Kidney epithelial cell (primary cell): ENCODE data around the gene AFF1. TPM values are rescaled to one million over a fixed set of nuclear protein-coding genes. Genes with fewer than 3 reads are reported as not detected.

Experiments
- DNase-seq: peaks from one replicate; pipeline ENCODE4 v3.0.0-alpha.2; 2010; ENCODE audit warnings: low read depth
- H3K27me3 ChIP-seq: 2 replicates; pipeline ENCODE4 v1.6.0; 2011; ENCODE audit warnings: low read length; ENCODE audit not compliant: control insufficient read depth, insufficient read depth
- H3K36me3 ChIP-seq: 2 replicates; pipeline ENCODE4 v1.5.1; 2011; ENCODE audit warnings: low read length; ENCODE audit not compliant: control insufficient read depth, insufficient read depth
- H3K4me3 ChIP-seq: 2 replicates; pipeline ENCODE4 v1.5.1; 2011; ENCODE audit warnings: low read depth, mild to moderate bottlenecking, control low read depth, low read length
- total RNA-seq: library from RNA; depleted of rRNA; stranded (reverse); fragments of >200 nt; gene quantifications from 2 replicates; pipeline ENCODE4 v1.2.3, GENCODE V29; 2015
- TF ChIP-seq, protein P1 (sequence below): IDR thresholded peaks from 2 replicates; pipeline ENCODE4 v1.5.1; 2011; ENCODE audit warnings: mild to moderate bottlenecking, moderate library complexity, low read length, control low read depth, inconsistent platforms; ENCODE audit not compliant: insufficient read depth, poor library complexity, severe bottlenecking

Gene AFF1
- total RNA-seq, 1 donor from 2014 or later, result 16.9 TPM

- no peaks in the 10 kb centered on the region for H3K36me3 ChIP-seq
- no peak overlapping the region for H3K4me3 ChIP-seq
- TF ChIP-seq, protein P1, sequence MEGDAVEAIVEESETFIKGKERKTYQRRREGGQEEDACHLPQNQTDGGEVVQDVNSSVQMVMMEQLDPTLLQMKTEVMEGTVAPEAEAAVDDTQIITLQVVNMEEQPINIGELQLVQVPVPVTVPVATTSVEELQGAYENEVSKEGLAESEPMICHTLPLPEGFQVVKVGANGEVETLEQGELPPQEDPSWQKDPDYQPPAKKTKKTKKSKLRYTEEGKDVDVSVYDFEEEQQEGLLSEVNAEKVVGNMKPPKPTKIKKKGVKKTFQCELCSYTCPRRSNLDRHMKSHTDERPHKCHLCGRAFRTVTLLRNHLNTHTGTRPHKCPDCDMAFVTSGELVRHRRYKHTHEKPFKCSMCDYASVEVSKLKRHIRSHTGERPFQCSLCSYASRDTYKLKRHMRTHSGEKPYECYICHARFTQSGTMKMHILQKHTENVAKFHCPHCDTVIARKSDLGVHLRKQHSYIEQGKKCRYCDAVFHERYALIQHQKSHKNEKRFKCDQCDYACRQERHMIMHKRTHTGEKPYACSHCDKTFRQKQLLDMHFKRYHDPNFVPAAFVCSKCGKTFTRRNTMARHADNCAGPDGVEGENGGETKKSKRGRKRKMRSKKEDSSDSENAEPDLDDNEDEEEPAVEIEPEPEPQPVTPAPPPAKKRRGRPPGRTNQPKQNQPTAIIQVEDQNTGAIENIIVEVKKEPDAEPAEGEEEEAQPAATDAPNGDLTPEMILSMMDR, result no peak
- DNase-seq, result no peak
- H3K27me3 ChIP-seq, result no peaks in the 10 kb centered on the region
Observed at GRCh38 chr4:87087015-87087414, 152.2 kb downstream of the AFF1 start.

DNA sequence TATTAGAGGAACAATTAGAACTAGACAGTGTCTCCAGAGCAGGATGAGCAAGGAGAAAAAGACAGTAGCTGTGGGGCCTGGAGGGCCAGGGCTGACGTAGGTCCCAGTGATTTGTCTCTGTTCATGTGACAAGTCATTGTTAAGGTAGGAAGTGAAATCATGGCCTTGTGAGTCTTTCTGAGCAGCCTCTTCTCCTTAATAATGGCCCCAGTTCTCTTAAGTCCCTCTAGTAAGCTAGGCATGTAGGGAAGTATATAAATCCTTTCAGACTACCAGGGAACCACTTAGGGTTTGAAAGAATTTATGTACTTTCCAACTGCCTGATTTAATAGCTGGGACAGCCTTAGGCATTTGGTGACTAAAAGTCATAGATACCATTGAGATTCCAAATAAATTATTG, 152.6 kb downstream of the AFF1 start:
- H3K36me3 ChIP-seq, result no peaks in the 10 kb centered on the region
- H3K27me3 ChIP-seq, result no peaks in the 10 kb centered on the region
- no peak for DNase-seq
- TF ChIP-seq, protein P1, result no peak
- H3K4me3 ChIP-seq, result no peak overlapping the region

DNA sequence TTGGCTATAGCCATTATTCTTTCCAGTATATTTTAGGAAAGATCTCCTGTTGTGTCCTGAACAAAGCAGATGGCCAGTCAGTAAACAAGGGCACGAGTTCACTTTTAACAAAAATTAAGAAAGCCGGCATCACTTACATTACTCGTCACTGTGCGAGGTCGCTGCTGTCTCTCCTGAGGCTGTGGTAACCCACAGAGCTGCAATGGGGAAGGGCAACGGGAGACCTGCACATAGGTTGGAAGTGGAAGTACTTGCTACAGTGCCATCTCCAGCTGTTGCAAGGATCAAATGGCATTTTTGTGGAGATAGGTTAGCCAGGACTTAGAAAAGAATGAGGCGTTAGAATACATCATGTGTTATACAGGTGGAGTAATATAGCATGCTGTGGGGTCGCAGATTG, 153.4 kb downstream of the AFF1 start:
- DNase-seq, result no peak
- H3K36me3 ChIP-seq, result no peaks in the 10 kb centered on the region
- H3K27me3 ChIP-seq, result no peaks in the 10 kb centered on the region
- H3K4me3 ChIP-seq, result no peak overlapping the region
- TF ChIP-seq, protein P1, result no peak

DNA sequence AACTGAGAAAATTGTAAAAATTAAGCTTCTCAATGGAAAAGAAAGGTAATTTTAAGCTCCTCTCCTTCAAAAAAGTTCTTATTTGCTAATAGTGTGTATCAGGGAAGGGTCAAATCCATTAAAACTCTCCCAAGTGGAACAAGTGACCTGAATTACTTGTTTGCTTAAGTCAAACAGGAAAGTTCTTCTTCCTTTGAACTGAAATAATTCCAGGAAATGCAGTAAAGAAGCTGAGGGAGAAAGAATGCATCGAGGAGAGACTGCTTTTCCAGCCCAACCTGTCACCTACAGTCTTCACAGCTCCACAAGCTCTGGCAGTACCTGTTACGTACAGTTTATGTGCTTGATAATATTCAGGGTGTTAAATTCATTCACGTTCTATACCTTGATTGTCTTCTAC, 154.6 kb downstream of the AFF1 start:
- H3K27me3 ChIP-seq, result no peaks in the 10 kb centered on the region
- TF ChIP-seq, protein P1, result no peak
- no peak overlapping the region for H3K4me3 ChIP-seq
- peak; percentile 54 for DNase-seq
- H3K36me3 ChIP-seq, result no peaks in the 10 kb centered on the region

DNA sequence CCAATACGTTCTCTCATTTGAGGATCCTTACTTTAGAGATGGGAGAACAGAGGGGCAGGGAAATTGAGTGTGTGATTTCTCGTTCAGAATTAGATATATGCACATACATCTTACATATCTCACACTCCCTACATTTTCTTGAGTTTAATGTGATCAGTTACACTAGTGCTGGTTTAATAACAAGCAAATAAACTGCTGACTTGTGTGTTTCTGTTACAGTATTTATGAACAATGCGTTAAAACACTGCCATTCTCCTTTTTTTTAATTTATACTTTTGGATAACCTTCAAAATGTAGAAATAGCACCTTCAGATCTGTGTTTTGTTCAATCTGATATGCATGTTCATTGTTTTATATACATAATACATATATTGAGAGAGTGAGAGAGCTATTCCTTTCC, 155.5 kb downstream of the AFF1 start:
- Histone ChIP-seq H3K27me3 (no peaks in the 10 kb centered on the region), H3K4me3 (no peak overlapping the region), H3K36me3 (no peaks in the 10 kb centered on the region)
- no peak for DNase-seq
- TF ChIP-seq, protein P1, result no peak

- TF ChIP-seq, protein P1, result no peak
- DNase-seq, result peak; percentile 99
- Histone ChIP-seq H3K27me3 (no peaks in the 10 kb centered on the region), H3K36me3 (no peaks in the 10 kb centered on the region), H3K4me3 (no peak overlapping the region)
Observed at GRCh38 chr4:87092389-87093141, 157.8 kb downstream of the AFF1 start.
